ENCODE data around the gene HAUS1.

- TF ChIP-seq CTCF (IDR thresholded peaks at IDR 0.05), result no peak
- TF ChIP-seq POLR2A (IDR thresholded peaks at IDR 0.05), result no peak
These were observed 48.8 kb downstream of the HAUS1 start for GRCh38 chr18:46152808-46153617.
